SJCRH30 (cell line): ENCODE data around the gene PDE10A. TPM values are rescaled to one million over a fixed set of nuclear protein-coding genes. Genes with fewer than 3 reads are reported as not detected.

Source experiments
- DNase-seq, 2 experiments: peaks; one replicate each; pipeline ENCODE4 v3.0.0-alpha.2; 2015 to 2020
- H3K27ac ChIP-seq: fragments of 250-450 bp; sonication (Bioruptor Pico); 2 replicates; pipeline ENCODE4 v1.5.1; 2020; ENCODE audit warnings: mild to moderate bottlenecking, moderate library complexity
- H3K27me3 ChIP-seq: fragments of 250-450 bp; sonication (Bioruptor Pico); 2 replicates; pipeline ENCODE4 v1.5.1; 2020; ENCODE audit warnings: mild to moderate bottlenecking, moderate library complexity
- H3K36me3 ChIP-seq: fragments of 250-450 bp; sonication (Bioruptor Pico); 2 replicates; pipeline ENCODE4 v1.5.1; 2020; ENCODE audit warnings: mild to moderate bottlenecking, moderate library complexity
- H3K4me1 ChIP-seq: fragments of 250-450 bp; sonication (Bioruptor Pico); 2 replicates; pipeline ENCODE4 v1.5.1; 2020; ENCODE audit warnings: mild to moderate bottlenecking, moderate library complexity
- H3K4me3 ChIP-seq: fragments of 250-450 bp; sonication (Bioruptor Pico); 2 replicates; pipeline ENCODE4 v1.5.1; 2020; ENCODE audit warnings: mild to moderate bottlenecking, moderate library complexity
- H3K9me3 ChIP-seq: fragments of 250-450 bp; sonication (Bioruptor Pico); replicated peaks from 2 replicates; pipeline ENCODE4 v1.5.1; 2020; ENCODE audit warnings: mild to moderate bottlenecking, moderate library complexity
- total RNA-seq: library from RNA; depleted of rRNA; stranded (reverse); fragments of >200 nt; shearing (Covaris generic); gene quantifications from 2 replicates; pipeline ENCODE4 v1.2.3, GENCODE V29; 2014; rRNA removed

The PDE10A gene
- 12.8 and 14.5 TPM in 2 replicates for total RNA-seq

GRCh38 chr6:165662749-165663376, at the start of gene PDE10A:
Gene PDE10A, minus strand, starts transcription at chr6:165663241. Its CDS starts 430 bp downstream, at chr6:165662811.
- peak; percentile 75 to 80 for DNase-seq
- no peak within 1 kb of the TSS; the same call in 1 of the 2 replicates for H3K27ac ChIP-seq

GRCh38 chr6:165708985-165709576, 46.0 kb upstream of the PDE10A start:
- Histone ChIP-seq H3K36me3 (no peaks in the 10 kb centered on the region), H3K9me3 (no peaks in the 10 kb centered on the region), H3K27me3 (no peaks in the 10 kb centered on the region), H3K4me3 (no peak overlapping the region), H3K27ac (no peak overlapping the region), H3K4me1 (no peaks in the 10 kb centered on the region)
- DNase-seq: no peak

More at GRCh38 chr6:165662749-165663376, at the start of gene PDE10A:
- Histone ChIP-seq H3K9me3 (no peaks in the 10 kb centered on the region), H3K4me1 (0 out of 2 replicates have a peak, but pooled peaks cover 3% of the 10 kb centered on the region), H3K4me3 (peak within 1 kb of the TSS; percentile 82), H3K27me3 (no peaks in the 10 kb centered on the region), H3K36me3 (0 out of 2 replicates have a peak, but pooled peaks cover 2% of the 10 kb centered on the region)

GRCh38 chr6:165707067-165707853, 44.2 kb upstream of the PDE10A start:
- H3K4me1 ChIP-seq: no peaks in the 10 kb centered on the region
- H3K27me3 ChIP-seq: no peaks in the 10 kb centered on the region
- no peak for DNase-seq
- no peak overlapping the region for H3K4me3 ChIP-seq
- no peaks in the 10 kb centered on the region for H3K9me3 ChIP-seq
- H3K27ac ChIP-seq: no peak overlapping the region
- no peaks in the 10 kb centered on the region for H3K36me3 ChIP-seq

GRCh38 chr6:165705941-165706340, 42.9 kb upstream of the PDE10A start:
- H3K4me1 ChIP-seq: no peaks in the 10 kb centered on the region
- no peak for DNase-seq

GRCh38 chr6:165704045-165704748, 41.2 kb upstream of the PDE10A start:
- no peak for DNase-seq
- Histone ChIP-seq H3K9me3 (no peaks in the 10 kb centered on the region), H3K4me3 (no peak overlapping the region), H3K4me1 (no peaks in the 10 kb centered on the region), H3K27me3 (no peaks in the 10 kb centered on the region), H3K36me3 (no peaks in the 10 kb centered on the region), H3K27ac (no peak overlapping the region)

More at GRCh38 chr6:165705941-165706340, 42.9 kb upstream of the PDE10A start:
- no peak overlapping the region for H3K27ac ChIP-seq
- no peaks in the 10 kb centered on the region for H3K9me3 ChIP-seq
- H3K36me3 ChIP-seq: no peaks in the 10 kb centered on the region
- H3K27me3 ChIP-seq: no peaks in the 10 kb centered on the region
- H3K4me3 ChIP-seq: no peak overlapping the region

GRCh38 chr6:165702669-165703068, 39.6 kb upstream of the PDE10A start:
- H3K9me3 ChIP-seq: no peaks in the 10 kb centered on the region
- H3K27me3 ChIP-seq: no peaks in the 10 kb centered on the region
- DNase-seq: no peak
- H3K4me1 ChIP-seq: no peaks in the 10 kb centered on the region
- H3K4me3 ChIP-seq: no peak overlapping the region
- no peaks in the 10 kb centered on the region for H3K36me3 ChIP-seq
- no peak overlapping the region for H3K27ac ChIP-seq

- no peak for DNase-seq
- Histone ChIP-seq H3K27me3 (no peaks in the 10 kb centered on the region), H3K27ac (no peak overlapping the region), H3K36me3 (no peaks in the 10 kb centered on the region), H3K4me3 (no peak overlapping the region), H3K4me1 (no peaks in the 10 kb centered on the region), H3K9me3 (no peaks in the 10 kb centered on the region)
Observed at GRCh38 chr6:165701564-165702354, 38.7 kb upstream of the PDE10A start.

GRCh38 chr6:165701005-165701404, 38.0 kb upstream of the PDE10A start:
- Histone ChIP-seq H3K27ac (no peak overlapping the region), H3K9me3 (no peaks in the 10 kb centered on the region), H3K4me3 (no peak overlapping the region), H3K4me1 (no peaks in the 10 kb centered on the region), H3K27me3 (no peaks in the 10 kb centered on the region), H3K36me3 (no peaks in the 10 kb centered on the region)
- DNase-seq: no peak

GRCh38 chr6:165698868-165699267, 35.8 kb upstream of the PDE10A start:
- Histone ChIP-seq H3K4me3 (no peak overlapping the region), H3K9me3 (no peaks in the 10 kb centered on the region), H3K4me1 (no peaks in the 10 kb centered on the region), H3K36me3 (no peaks in the 10 kb centered on the region), H3K27ac (no peak overlapping the region), H3K27me3 (no peaks in the 10 kb centered on the region)
- DNase-seq: no peak

GRCh38 chr6:165697171-165697570, 34.1 kb upstream of the PDE10A start:
- no peak overlapping the region for H3K27ac ChIP-seq
- H3K36me3 ChIP-seq: no peaks in the 10 kb centered on the region
- no peak for DNase-seq

GRCh38 chr6:165695722-165696515, 32.9 kb upstream of the PDE10A start:
- Histone ChIP-seq H3K4me3 (no peak overlapping the region), H3K4me1 (no peaks in the 10 kb centered on the region), H3K36me3 (no peaks in the 10 kb centered on the region), H3K27ac (no peak overlapping the region), H3K9me3 (no peaks in the 10 kb centered on the region), H3K27me3 (no peaks in the 10 kb centered on the region)
- no peak for DNase-seq

More at GRCh38 chr6:165697171-165697570, 34.1 kb upstream of the PDE10A start:
- H3K27me3 ChIP-seq: no peaks in the 10 kb centered on the region
- H3K9me3 ChIP-seq: no peaks in the 10 kb centered on the region
- no peak overlapping the region for H3K4me3 ChIP-seq
- no peaks in the 10 kb centered on the region for H3K4me1 ChIP-seq

GRCh38 chr6:165694296-165694695, 31.3 kb upstream of the PDE10A start:
- Histone ChIP-seq H3K27ac (no peak overlapping the region), H3K27me3 (no peaks in the 10 kb centered on the region), H3K36me3 (no peaks in the 10 kb centered on the region), H3K4me1 (no peaks in the 10 kb centered on the region), H3K4me3 (no peak overlapping the region), H3K9me3 (no peaks in the 10 kb centered on the region)
- no peak for DNase-seq

GRCh38 chr6:165692106-165692653, 29.1 kb upstream of the PDE10A start:
- H3K4me3 ChIP-seq: no peak overlapping the region
- no peaks in the 10 kb centered on the region for H3K9me3 ChIP-seq
- no peaks in the 10 kb centered on the region for H3K36me3 ChIP-seq
- H3K27ac ChIP-seq: no peak overlapping the region
- no peaks in the 10 kb centered on the region for H3K4me1 ChIP-seq
- no peaks in the 10 kb centered on the region for H3K27me3 ChIP-seq
- no peak for DNase-seq
